H9 (cell line): ENCODE data around the gene IFT57. TPM values are rescaled to one million over a fixed set of nuclear protein-coding genes. Genes with fewer than 3 reads are reported as not detected.

Experiments used
- DNase-seq: peaks from one replicate; pipeline ENCODE4 v3.0.0-alpha.2; 2017
- H2AFZ ChIP-seq: one replicate; pipeline ENCODE4 v1.6.1; 2013; ENCODE audit warnings: mild to moderate bottlenecking, low read length, control low read depth, moderate library complexity
- H2AK5ac ChIP-seq: 2 replicates; pipeline ENCODE4 v1.6.1; 2013; ENCODE audit warnings: low read length, control low read depth, mixed read lengths; ENCODE audit not compliant: insufficient read length
- H2BK120ac ChIP-seq: one replicate; pipeline ENCODE4 v1.6.1; 2013; ENCODE audit warnings: low read depth, mild to moderate bottlenecking, low read length, control low read depth, inconsistent platforms; ENCODE audit not compliant: poor library complexity, severe bottlenecking
- H2BK12ac ChIP-seq: 2 replicates; pipeline ENCODE4 v1.6.1; 2013; ENCODE audit warnings: low read length, control low read depth, mixed read lengths, low read depth; ENCODE audit not compliant: insufficient read length
- H2BK15ac ChIP-seq: 2 replicates; pipeline ENCODE4 v1.6.1; 2013; ENCODE audit warnings: low read depth, low read length, control low read depth
- H2BK20ac ChIP-seq: one replicate; pipeline ENCODE4 v1.6.1; 2013; ENCODE audit warnings: low read depth, mild to moderate bottlenecking, low read length, control low read depth, inconsistent platforms; ENCODE audit not compliant: poor library complexity, severe bottlenecking
- H2BK5ac ChIP-seq: 2 replicates; pipeline ENCODE4 v1.6.1; 2013; ENCODE audit warnings: low read length, control low read depth, mixed read lengths; ENCODE audit not compliant: insufficient read length
- H3K14ac ChIP-seq: 2 replicates; pipeline ENCODE4 v1.6.1; 2013; ENCODE audit warnings: low read length, control low read depth; ENCODE audit not compliant: insufficient read depth
- H3K18ac ChIP-seq: 2 replicates; pipeline ENCODE4 v1.6.1; 2013; ENCODE audit warnings: low read depth, mild to moderate bottlenecking, mixed read lengths, low read length, control low read depth; ENCODE audit not compliant: insufficient read length
- H3K23ac ChIP-seq: 2 replicates; pipeline ENCODE4 v1.6.1; 2013; ENCODE audit warnings: low read length, control low read depth, mixed read lengths, low read depth; ENCODE audit not compliant: insufficient read length
- H3K23me2 ChIP-seq: 2 replicates; pipeline ENCODE4 v1.6.1; 2013; ENCODE audit warnings: low read depth, mild to moderate bottlenecking, mixed read lengths, low read length, control low read depth; ENCODE audit not compliant: insufficient read length, poor library complexity, severe bottlenecking
- H3K27ac ChIP-seq: 2 replicates; pipeline ENCODE4 v1.5.1; 2013; ENCODE audit warnings: low read length, control low read depth, mixed read lengths, low read depth; ENCODE audit not compliant: insufficient read length
- H3K27me3 ChIP-seq: 2 replicates; pipeline ENCODE4 v1.6.1; 2013; ENCODE audit warnings: low read length, control low read depth, inconsistent platforms; ENCODE audit not compliant: insufficient read depth
- H3K4ac ChIP-seq: 2 replicates; pipeline ENCODE4 v1.6.1; 2013; ENCODE audit warnings: low read depth, mild to moderate bottlenecking, control low read depth, inconsistent platforms, low read length, moderate library complexity
- H3K4me1 ChIP-seq: 2 replicates; pipeline ENCODE4 v1.6.1; 2013; ENCODE audit warnings: low read length, control low read depth, inconsistent platforms; ENCODE audit not compliant: insufficient read depth
- H3K4me2 ChIP-seq: 2 replicates; pipeline ENCODE4 v1.6.1; 2013; ENCODE audit warnings: low read length, control low read depth, mixed read lengths; ENCODE audit not compliant: insufficient read length, insufficient read depth
- H3K56ac ChIP-seq: 2 replicates; pipeline ENCODE4 v1.6.1; 2013; ENCODE audit warnings: low read depth, mild to moderate bottlenecking, mixed read lengths, low read length, control low read depth; ENCODE audit not compliant: insufficient read length
- H3K79me1 ChIP-seq: 2 replicates; pipeline ENCODE4 v1.6.1; 2013; ENCODE audit warnings: low read depth, mild to moderate bottlenecking, moderate library complexity, low read length, control low read depth, inconsistent platforms; ENCODE audit not compliant: insufficient read depth, poor library complexity, severe bottlenecking
- H3K79me2 ChIP-seq: 2 replicates; pipeline ENCODE4 v1.6.1; 2013; ENCODE audit warnings: low read length, control low read depth, inconsistent platforms; ENCODE audit not compliant: insufficient read depth
- H3K9ac ChIP-seq: 2 replicates; pipeline ENCODE4 v1.6.1; 2013; ENCODE audit warnings: low read length, control low read depth, mixed read lengths; ENCODE audit not compliant: insufficient read length; ENCODE audit errors: extremely low read depth
- H3K9me3 ChIP-seq: one replicate; pipeline ENCODE4 v1.6.1; 2013; ENCODE audit warnings: low read depth, low read length, inconsistent platforms; ENCODE audit not compliant: control insufficient read depth
- H3T11ph ChIP-seq: one replicate; pipeline ENCODE4 v1.6.1; 2013; ENCODE audit warnings: mild to moderate bottlenecking, low read length, control low read depth, inconsistent platforms
- H4K20me1 ChIP-seq: one replicate; pipeline ENCODE4 v1.6.1; 2013; ENCODE audit not compliant: control insufficient read depth, insufficient read length, insufficient read depth
- H4K5ac ChIP-seq: 2 replicates; pipeline ENCODE4 v1.6.1; 2013; ENCODE audit warnings: low read depth, mild to moderate bottlenecking, mixed read lengths, low read length, control low read depth; ENCODE audit not compliant: insufficient read length
- H4K8ac ChIP-seq: replicated peaks from 2 replicates; pipeline ENCODE4 v1.6.1; 2013; ENCODE audit warnings: low read length, control low read depth, mixed read lengths, low read depth; ENCODE audit not compliant: insufficient read length
- H4K91ac ChIP-seq: 2 replicates; pipeline ENCODE4 v1.6.1; 2013; ENCODE audit warnings: low read depth, mild to moderate bottlenecking, moderate library complexity, mixed read lengths, low read length, control low read depth; ENCODE audit not compliant: insufficient read length
- H3K27ac Mint-ChIP-seq, 3 experiments: 2 replicates in 2 of 3; 3 replicates in 1 of 3; pipeline ENCODE4 v1.8.0; 2020 to 2021; ENCODE audit warnings: mixed read lengths in 3 of 3, mild to moderate bottlenecking in 1 of 3, moderate library complexity in 1 of 3
- H3K27me3 Mint-ChIP-seq: 2 replicates; pipeline ENCODE4 v1.8.0; 2021; ENCODE audit warnings: low read depth, mild to moderate bottlenecking, moderate library complexity, mixed read lengths
- H3K36me3 Mint-ChIP-seq, 3 experiments: 2 replicates in 2 of 3; 3 replicates in 1 of 3; pipeline ENCODE4 v1.8.0; 2020 to 2021; ENCODE audit warnings: low read depth in 3 of 3, mixed read lengths in 3 of 3; ENCODE audit not compliant: insufficient read depth in 1 of 3
- H3K4me1 Mint-ChIP-seq, 2 experiments: 2 replicates each; pipeline ENCODE4 v1.8.0; 2020; ENCODE audit warnings: mixed read lengths in 2 of 2
- H3K4me3 Mint-ChIP-seq, 2 experiments: 2 replicates in 1 of 2; 3 replicates in 1 of 2; pipeline ENCODE4 v1.8.0; 2020 to 2021; ENCODE audit warnings: mild to moderate bottlenecking in 2 of 2, mixed read lengths in 2 of 2, moderate library complexity in 1 of 2
- H3K9me3 Mint-ChIP-seq, 2 experiments: 2 replicates in 1 of 2; 3 replicates in 1 of 2; pipeline ENCODE4 v1.8.0; 2020; ENCODE audit warnings: mild to moderate bottlenecking in 2 of 2, mixed read lengths in 2 of 2, moderate library complexity in 1 of 2
- WGBS: extraction: QIAGEN DNeasy Blood & Tissue Kit; methylation state at CpG from one replicate; pipeline ENCODE4 v1.1.7; 2013; ENCODE audit warnings: missing lambda C conversion rate, low lambda C conversion rate, mixed read lengths; ENCODE audit not compliant: insufficient read length; ENCODE audit errors: extremely low coverage; 5-methylcytosine and 5-hydroxymethylcytosine counted together
- total RNA-seq: library from RNA; stranded (reverse); gene quantifications from 2 replicates; pipeline ENCODE4 v1.2.1, GENCODE V29; 2021
- TF ChIP-seq, protein P1 (sequence below): fragments of 200-600 bp; sonication (generic); conservative IDR thresholded peaks from 3 replicates; pipeline ENCODE4 v1.8.0; 2021; ENCODE audit warnings: antibody characterized with exemption, mild to moderate bottlenecking

Gene IFT57
- total RNA-seq, 1 experiment from 2014 or later: 21.4 TPM

DNA sequence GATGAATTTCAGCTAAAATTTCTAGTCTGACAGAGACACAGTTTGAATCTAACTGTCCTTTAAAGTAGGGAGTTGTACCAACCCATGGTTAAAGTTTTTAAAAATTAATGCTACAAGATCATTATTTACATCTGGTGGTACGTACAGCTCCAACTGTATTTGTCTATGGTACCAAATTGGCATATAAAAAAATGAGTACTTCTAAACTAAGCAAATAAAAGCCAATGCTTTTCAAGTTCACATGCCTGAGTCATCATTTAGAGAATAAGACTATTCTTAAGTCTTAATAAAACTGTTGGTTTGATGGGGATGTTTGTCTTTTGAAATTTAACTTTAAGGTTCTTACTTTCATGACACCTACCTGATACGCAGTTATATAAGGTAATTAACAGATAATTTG is 21.0 kb upstream of the IFT57 start:
- Histone ChIP-seq H3K9ac (no peak overlapping the region), H3K27me3 (no peaks in the 10 kb centered on the region), H3K4me2 (no peak overlapping the region), H4K5ac (no peak overlapping the region), H3K56ac (no peak overlapping the region), H3K23ac (no peak overlapping the region), H2BK15ac (no peak overlapping the region), H3K9me3 (no peaks in the 10 kb centered on the region), H3K4me1 (no peaks in the 10 kb centered on the region), H4K8ac (no peak overlapping the region), H2BK12ac (no peak overlapping the region), H2AFZ (no peak overlapping the region), H3T11ph (no peak overlapping the region), H3K23me2 (no peaks in the 10 kb centered on the region), H3K27ac (no peak overlapping the region), H3K79me1 (no peaks in the 10 kb centered on the region), H3K18ac (no peak overlapping the region), H2AK5ac (no peak overlapping the region), H2BK120ac (no peak overlapping the region), H3K79me2 (no peaks in the 10 kb centered on the region), H3K14ac (no peak overlapping the region), H4K91ac (no peak overlapping the region), H3K4ac (no peak overlapping the region), H4K20me1 (no peaks in the 10 kb centered on the region), H2BK5ac (no peak overlapping the region), H2BK20ac (no peak overlapping the region)
- Mint-ChIP-seq H3K36me3 (peaks cover 5 to 6% (median 5%) of the 10 kb centered on the region in 3 experiments; a peak in 4 of 7 replicates), H3K27me3 (no peaks in the 10 kb centered on the region; the same call in 1 of the 2 replicates), H3K27ac (no peak overlapping the region), H3K9me3 (peaks cover 10 to 13% of the 10 kb centered on the region in 2 experiments), H3K4me1 (peaks cover 3% of the 10 kb centered on the region in 2 experiments; a peak in 1 of 4 replicates), H3K4me3 (no peak overlapping the region)
- TF ChIP-seq, protein P1, sequence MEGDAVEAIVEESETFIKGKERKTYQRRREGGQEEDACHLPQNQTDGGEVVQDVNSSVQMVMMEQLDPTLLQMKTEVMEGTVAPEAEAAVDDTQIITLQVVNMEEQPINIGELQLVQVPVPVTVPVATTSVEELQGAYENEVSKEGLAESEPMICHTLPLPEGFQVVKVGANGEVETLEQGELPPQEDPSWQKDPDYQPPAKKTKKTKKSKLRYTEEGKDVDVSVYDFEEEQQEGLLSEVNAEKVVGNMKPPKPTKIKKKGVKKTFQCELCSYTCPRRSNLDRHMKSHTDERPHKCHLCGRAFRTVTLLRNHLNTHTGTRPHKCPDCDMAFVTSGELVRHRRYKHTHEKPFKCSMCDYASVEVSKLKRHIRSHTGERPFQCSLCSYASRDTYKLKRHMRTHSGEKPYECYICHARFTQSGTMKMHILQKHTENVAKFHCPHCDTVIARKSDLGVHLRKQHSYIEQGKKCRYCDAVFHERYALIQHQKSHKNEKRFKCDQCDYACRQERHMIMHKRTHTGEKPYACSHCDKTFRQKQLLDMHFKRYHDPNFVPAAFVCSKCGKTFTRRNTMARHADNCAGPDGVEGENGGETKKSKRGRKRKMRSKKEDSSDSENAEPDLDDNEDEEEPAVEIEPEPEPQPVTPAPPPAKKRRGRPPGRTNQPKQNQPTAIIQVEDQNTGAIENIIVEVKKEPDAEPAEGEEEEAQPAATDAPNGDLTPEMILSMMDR: no peak
- no peak for DNase-seq
- no CpG with 5 or more reads among the region's 2 CpGs for WGBS
